ENCODE measurements around the gene NCAPD2.
"Not testable (repeated sequence)": the region's sequence is repeated elsewhere in the genome, so short reads cannot be mapped to it uniquely, and the experiment has no call there.

The NCAPD2 gene

GRCh38 chr12:6552140-6552551 is 58.2 kb downstream of the NCAPD2 start:
- H3K4me3 ChIP-seq (ENCODE audit: low read depth, low read length) = no peak overlapping the region
- DNase-seq (ENCODE audit: low read depth) = no peak
- no peak for TF ChIP-seq MAX (IDR thresholded peaks at IDR 0.05; ENCODE audit: low read depth, low read length)
- no peak for TF ChIP-seq POLR2A (IDR thresholded peaks at IDR 0.05; ENCODE audit: extremely low read depth, insufficient read length)
- no peak for TF ChIP-seq MYC (IDR thresholded peaks at IDR 0.05; ENCODE audit: low read depth, low read length)
- TF ChIP-seq CTCF (IDR thresholded peaks at IDR 0.05; ENCODE audit: low read depth, low read length) = no peak

GRCh38 chr12:6553051-6553868 is 59.4 kb downstream of the NCAPD2 start:
- peak overlapping the region; percentile 84 for H3K4me3 ChIP-seq (ENCODE audit: low read depth, low read length)
- peak; percentile 24 for DNase-seq (ENCODE audit: low read depth)
- TF ChIP-seq MAX (IDR thresholded peaks at IDR 0.05; ENCODE audit: low read depth, low read length) (no peak), POLR2A (IDR thresholded peaks at IDR 0.05; ENCODE audit: extremely low read depth, insufficient read length) (no peak), MYC (IDR thresholded peaks at IDR 0.05; ENCODE audit: low read depth, low read length) (no peak), CTCF (IDR thresholded peaks at IDR 0.05; ENCODE audit: low read depth, low read length) (no peak)

GRCh38 chr12:6554168-6555017 is 60.5 kb downstream of the NCAPD2 start:
- DNase-seq (ENCODE audit: low read depth) = peak; percentile 90
- peak; percentile 63 for TF ChIP-seq CTCF (IDR thresholded peaks at IDR 0.05; ENCODE audit: low read depth, low read length)
- 0 out of 2 replicates have a peak, but pooled peaks have one; percentile 5 for TF ChIP-seq MAX (IDR thresholded peaks at IDR 0.05; ENCODE audit: low read depth, low read length)
- TF ChIP-seq POLR2A (IDR thresholded peaks at IDR 0.05; ENCODE audit: extremely low read depth, insufficient read length) = no peak
- H3K4me3 ChIP-seq (ENCODE audit: low read depth, low read length) = peak overlapping the region; percentile 84

- peak; percentile 28 for DNase-seq (ENCODE audit: low read depth)
- H3K4me3 ChIP-seq (ENCODE audit: low read depth, low read length) = peak overlapping the region; percentile 84
- TF ChIP-seq CTCF (IDR thresholded peaks at IDR 0.05; ENCODE audit: low read depth, low read length) (no peak), MAX (IDR thresholded peaks at IDR 0.05; ENCODE audit: low read depth, low read length) (no peak), POLR2A (IDR thresholded peaks at IDR 0.05; ENCODE audit: extremely low read depth, insufficient read length) (no peak), MYC (IDR thresholded peaks at IDR 0.05; ENCODE audit: low read depth, low read length) (no peak)
Measured at GRCh38 chr12:6555018-6555691, 61.3 kb downstream of the NCAPD2 start.

- not testable (repeated sequence) for H3K4me3 ChIP-seq (ENCODE audit: low read depth, low read length); DNase-seq (ENCODE audit: low read depth)
Measured at GRCh38 chr12:6556496-6556817, 62.6 kb downstream of the NCAPD2 start.

GRCh38 chr12:6556857-6557256 is 63.0 kb downstream of the NCAPD2 start:
- no peak for DNase-seq (ENCODE audit: low read depth)
- TF ChIP-seq MYC (IDR thresholded peaks at IDR 0.05; ENCODE audit: low read depth, low read length) = no peak
- no peak for TF ChIP-seq CTCF (IDR thresholded peaks at IDR 0.05; ENCODE audit: low read depth, low read length)
- TF ChIP-seq POLR2A (IDR thresholded peaks at IDR 0.05; ENCODE audit: extremely low read depth, insufficient read length) = no peak
- H3K4me3 ChIP-seq (ENCODE audit: low read depth, low read length) = no peak overlapping the region

GRCh38 chr12:6558014-6558760 is 64.3 kb downstream of the NCAPD2 start:
- DNase-seq (ENCODE audit: low read depth) = peak; percentile 57
- H3K4me3 ChIP-seq (ENCODE audit: low read depth, low read length) = not testable (repeated sequence)
